Endothelial cell of umbilical vein (primary cell): ENCODE measurements around the gene MRPS6.

Experiments
- CTCF ChIP-seq, 2 donors: IDR thresholded peaks; 1 replicate in 1 of 2; 2 replicates in 1 of 2; pipeline ENCODE4 v1.5.1; 2011; ENCODE audit warnings: low read length in 2 of 2, mild to moderate bottlenecking in 2 of 2, moderate library complexity in 2 of 2, control low read depth in 1 of 2, inconsistent platforms in 1 of 2, low read depth in 1 of 2; ENCODE audit not compliant: insufficient read depth in 1 of 2; ENCODE audit errors: extremely low read depth in 1 of 2
- MAX ChIP-seq: IDR thresholded peaks from 2 replicates; pipeline ENCODE4 v1.6.1; 2011; ENCODE audit not compliant: insufficient read depth, insufficient read length
- POLR2A ChIP-seq: IDR thresholded peaks from 2 replicates; pipeline ENCODE4 v1.6.1; 2012; ENCODE audit warnings: low read depth, mild to moderate bottlenecking, control low read depth, low read length

- TF ChIP-seq CTCF (IDR thresholded peaks at IDR 0.05; ENCODE audit: extremely low read depth in 1 of 2, insufficient read depth in 1 of 2, low read depth in 1 of 2, low read length in 2 of 2) (no peak), POLR2A (no peak), MAX (no peak)
These were observed 68.0 kb downstream of the MRPS6 start for GRCh38 chr21:34141373-34141772.
